ENCODE results near the gene MMP17.

MMP17 gene

DNA sequence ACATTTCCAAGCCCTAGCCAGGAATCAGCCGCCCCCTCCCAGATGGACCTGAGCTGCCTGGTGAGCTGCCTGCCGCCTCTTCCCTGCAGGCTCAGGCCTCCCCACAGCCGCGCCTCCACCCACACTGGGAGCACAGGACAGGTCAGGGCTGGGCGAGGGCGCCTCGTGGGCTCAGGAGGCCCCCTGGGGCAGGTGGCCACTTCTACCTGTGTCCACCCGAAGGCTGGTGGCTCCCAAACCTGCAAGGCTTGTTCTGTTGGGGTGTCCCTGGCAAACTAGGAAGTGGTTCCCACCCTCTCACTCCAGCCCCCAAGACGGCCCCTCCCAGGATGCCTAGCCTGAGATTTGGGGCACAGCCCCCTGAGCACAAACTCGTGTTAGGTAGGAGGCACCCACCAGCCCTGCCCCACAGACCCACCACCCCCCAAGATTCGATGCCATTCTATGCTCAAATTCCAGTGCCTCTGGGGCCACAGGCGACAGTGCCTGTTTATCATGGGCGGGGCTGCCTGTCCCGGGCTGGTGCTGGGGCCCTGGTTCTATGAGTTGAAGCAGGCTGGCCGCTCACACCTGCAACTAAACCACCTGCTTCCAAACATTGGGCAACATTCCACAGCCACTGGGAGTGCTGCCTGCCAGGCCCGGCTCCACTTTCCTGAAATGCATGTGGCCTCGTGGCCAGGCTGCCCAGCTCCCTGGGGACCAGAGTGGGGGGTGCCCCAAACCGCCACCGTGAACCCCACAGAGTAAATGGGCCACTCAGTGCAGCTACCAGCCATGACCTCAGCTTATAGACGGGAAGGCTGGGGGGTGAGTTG is 6.8 kb downstream of the MMP17 start:
- Histone ChIP-seq H3K27me3 (peaks cover 27% of the 10 kb centered on the region), H3K4me3 (ENCODE audit: low read depth, low read length) (no peak overlapping the region), H3K9me3 (no peaks in the 10 kb centered on the region), H3K4me1 (no peaks in the 10 kb centered on the region), H3K36me3 (no peaks in the 10 kb centered on the region)
- peak; percentile 15 for DNase-seq
- TF ChIP-seq, protein P1, sequence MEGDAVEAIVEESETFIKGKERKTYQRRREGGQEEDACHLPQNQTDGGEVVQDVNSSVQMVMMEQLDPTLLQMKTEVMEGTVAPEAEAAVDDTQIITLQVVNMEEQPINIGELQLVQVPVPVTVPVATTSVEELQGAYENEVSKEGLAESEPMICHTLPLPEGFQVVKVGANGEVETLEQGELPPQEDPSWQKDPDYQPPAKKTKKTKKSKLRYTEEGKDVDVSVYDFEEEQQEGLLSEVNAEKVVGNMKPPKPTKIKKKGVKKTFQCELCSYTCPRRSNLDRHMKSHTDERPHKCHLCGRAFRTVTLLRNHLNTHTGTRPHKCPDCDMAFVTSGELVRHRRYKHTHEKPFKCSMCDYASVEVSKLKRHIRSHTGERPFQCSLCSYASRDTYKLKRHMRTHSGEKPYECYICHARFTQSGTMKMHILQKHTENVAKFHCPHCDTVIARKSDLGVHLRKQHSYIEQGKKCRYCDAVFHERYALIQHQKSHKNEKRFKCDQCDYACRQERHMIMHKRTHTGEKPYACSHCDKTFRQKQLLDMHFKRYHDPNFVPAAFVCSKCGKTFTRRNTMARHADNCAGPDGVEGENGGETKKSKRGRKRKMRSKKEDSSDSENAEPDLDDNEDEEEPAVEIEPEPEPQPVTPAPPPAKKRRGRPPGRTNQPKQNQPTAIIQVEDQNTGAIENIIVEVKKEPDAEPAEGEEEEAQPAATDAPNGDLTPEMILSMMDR (IDR thresholded peaks at IDR 0.05; ENCODE audit: low read depth, low read length): no peak

DNA sequence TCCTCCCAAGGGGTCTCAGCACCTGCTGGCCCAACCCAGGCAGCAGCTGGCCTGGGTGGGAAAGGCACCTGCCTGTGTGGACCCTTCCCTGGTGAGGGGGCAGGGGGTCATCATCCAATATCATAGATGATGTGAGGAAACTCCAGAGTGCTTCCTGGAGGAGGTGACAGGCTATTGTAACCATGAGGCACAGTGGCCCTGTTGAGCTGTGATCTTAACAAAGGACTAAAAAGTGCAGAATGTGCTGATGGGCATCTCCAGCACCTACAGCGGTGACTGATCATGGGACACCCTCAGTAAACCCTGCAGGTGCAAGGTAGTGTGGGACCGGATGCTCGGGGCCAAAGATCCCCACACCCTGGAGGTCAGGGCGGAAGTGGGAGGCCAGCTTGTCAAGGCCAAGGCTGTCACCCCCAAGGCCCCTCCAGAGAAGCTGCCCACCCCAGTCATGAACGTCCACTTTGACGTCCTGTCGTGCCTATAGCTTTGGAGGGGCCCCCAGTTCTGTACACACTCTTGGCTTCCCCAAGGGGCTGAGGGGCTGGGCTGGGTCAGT is 7.5 kb downstream of the MMP17 start:
- H3K4me3 ChIP-seq (ENCODE audit: low read depth, low read length): no peak overlapping the region
- TF ChIP-seq, protein P1 (IDR thresholded peaks at IDR 0.05; ENCODE audit: low read depth, low read length): no peak
- H3K4me1 ChIP-seq: no peaks in the 10 kb centered on the region
- DNase-seq: no peak
- H3K27me3 ChIP-seq: peaks cover 20% of the 10 kb centered on the region
- no peaks in the 10 kb centered on the region for H3K36me3 ChIP-seq
- no peaks in the 10 kb centered on the region for H3K9me3 ChIP-seq

DNA sequence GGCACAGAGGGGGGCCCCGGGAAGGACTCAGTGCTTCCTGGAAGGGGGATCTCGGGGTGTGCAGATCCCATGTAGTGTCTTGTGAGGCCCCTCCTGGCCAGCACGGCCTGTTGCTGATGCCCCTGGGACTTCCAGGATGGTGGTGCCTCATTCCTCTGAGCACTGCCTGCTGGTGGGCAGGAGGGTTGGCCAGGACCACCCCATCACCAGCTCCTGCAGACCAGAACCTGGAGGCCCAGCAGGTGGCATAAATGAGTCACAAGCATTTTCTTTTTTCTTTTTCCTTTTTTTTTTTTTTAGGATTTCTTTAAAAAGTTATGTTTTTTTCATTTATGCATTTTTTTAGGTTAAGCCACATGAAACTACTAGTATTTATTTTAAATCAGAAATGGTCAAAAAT is 8.0 kb downstream of the MMP17 start:
- Histone ChIP-seq H3K9me3 (no peaks in the 10 kb centered on the region), H3K36me3 (no peaks in the 10 kb centered on the region), H3K4me1 (peaks cover 4% of the 10 kb centered on the region; the same call in 1 of the 2 replicates), H3K4me3 (ENCODE audit: low read depth, low read length) (no peak overlapping the region), H3K27me3 (peaks cover 15% of the 10 kb centered on the region)
- TF ChIP-seq, protein P1 (IDR thresholded peaks at IDR 0.05; ENCODE audit: low read depth, low read length): peak; percentile 59
- peak; percentile 54 for DNase-seq

DNA sequence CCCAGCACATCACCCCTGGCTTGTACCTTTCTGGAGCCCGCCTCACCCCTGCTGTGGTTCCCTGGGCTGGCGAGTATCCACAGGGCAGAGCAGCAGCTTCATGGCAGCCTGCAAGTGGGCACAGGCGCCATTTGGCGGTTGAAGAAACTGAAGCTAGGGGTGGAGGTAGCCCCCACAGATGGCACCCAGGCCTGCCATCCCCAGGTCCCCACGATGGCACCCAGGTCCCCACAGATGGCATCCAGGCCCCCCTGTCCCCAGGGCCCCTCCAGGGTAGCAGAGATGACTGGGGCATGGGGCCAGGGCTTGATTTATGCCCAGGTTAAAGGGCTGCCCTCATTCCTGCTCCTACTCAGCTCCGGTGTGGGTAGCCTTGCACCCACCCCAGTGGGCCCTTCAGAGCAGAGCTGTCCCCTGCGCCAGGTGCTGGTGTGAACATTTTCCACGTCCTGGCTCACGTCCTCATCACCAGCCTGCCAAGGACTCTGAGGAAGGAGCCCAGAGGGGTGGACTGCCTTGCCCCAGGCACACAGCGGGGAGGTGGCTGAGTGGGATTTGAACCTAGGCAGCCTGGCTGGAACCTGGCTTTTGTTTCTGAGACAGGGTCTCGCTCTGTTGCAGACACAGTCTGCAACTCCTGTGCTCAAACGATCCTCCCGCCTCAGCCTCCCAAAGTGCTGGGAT is 8.7 kb downstream of the MMP17 start:
- TF ChIP-seq, protein P1 (IDR thresholded peaks at IDR 0.05; ENCODE audit: low read depth, low read length): no peak
- no peaks in the 10 kb centered on the region for H3K36me3 ChIP-seq
- DNase-seq: no peak
- peaks cover 4% of the 10 kb centered on the region; the same call in 1 of the 2 replicates for H3K4me1 ChIP-seq
- H3K9me3 ChIP-seq: no peaks in the 10 kb centered on the region
- no peak overlapping the region for H3K4me3 ChIP-seq (ENCODE audit: low read depth, low read length)
- peaks cover 12% of the 10 kb centered on the region for H3K27me3 ChIP-seq

DNA sequence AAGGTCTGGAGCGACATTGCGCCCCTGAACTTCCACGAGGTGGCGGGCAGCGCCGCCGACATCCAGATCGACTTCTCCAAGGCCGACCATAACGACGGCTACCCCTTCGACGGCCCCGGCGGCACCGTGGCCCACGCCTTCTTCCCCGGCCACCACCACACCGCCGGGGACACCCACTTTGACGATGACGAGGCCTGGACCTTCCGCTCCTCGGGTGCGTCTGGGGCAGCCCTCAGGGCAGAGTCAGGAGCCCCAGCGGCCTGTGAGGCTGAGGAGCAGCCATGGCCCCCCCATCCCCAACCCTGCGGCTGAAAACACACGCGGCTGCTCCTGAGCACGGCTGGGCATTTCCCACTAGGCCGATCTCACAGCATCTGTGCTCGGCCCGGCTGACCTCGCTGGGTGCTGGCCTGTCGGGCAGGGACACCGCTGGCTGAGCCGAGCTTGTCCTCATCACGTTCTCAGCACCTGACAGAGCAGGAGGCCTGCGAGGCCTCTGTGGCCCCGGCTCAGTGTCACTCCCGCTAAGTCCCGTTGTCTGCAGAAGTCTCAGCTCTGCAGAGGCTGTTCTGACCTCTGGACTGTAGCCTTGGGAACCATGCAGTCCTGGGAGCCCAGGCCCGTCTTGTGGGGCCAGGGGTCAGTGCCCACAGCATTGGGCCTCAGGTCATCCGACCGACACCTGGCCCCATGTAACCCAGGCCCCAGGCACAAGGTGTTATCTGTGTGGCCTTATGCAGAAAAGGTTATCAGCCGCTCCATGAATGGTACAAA is 12.6 kb downstream of the MMP17 start:
- no peaks in the 10 kb centered on the region for H3K36me3 ChIP-seq
- H3K4me3 ChIP-seq (ENCODE audit: low read depth, low read length): no peak overlapping the region
- peak; percentile 18 for DNase-seq
- peaks cover 4% of the 10 kb centered on the region; the same call in 1 of the 2 replicates for H3K4me1 ChIP-seq
- no peaks in the 10 kb centered on the region for H3K27me3 ChIP-seq
- H3K9me3 ChIP-seq: no peaks in the 10 kb centered on the region
- TF ChIP-seq, protein P1 (IDR thresholded peaks at IDR 0.05; ENCODE audit: low read depth, low read length): no peak

All from BE2C (cell line).